DMS114 treated with DMSO at 0.1 percent for 48 hours (cell line): ENCODE measurements around the gene PKP4.

Experiments used
- DNase-seq: peaks from one replicate; lab custom pipeline; 2025; ENCODE audit not compliant: unreplicated experiment; lab: John Stamatoyannopoulos, UW

PKP4 gene

GRCh38 chr2:158715357-158715756, 258.6 kb downstream of the PKP4 start:
- DNase-seq: no peak

GRCh38 chr2:158716121-158716791, 259.5 kb downstream of the PKP4 start:
- DNase-seq: no peak

- no peak for DNase-seq
Measured at GRCh38 chr2:158716921-158717320, 260.2 kb downstream of the PKP4 start.

- no peak for DNase-seq
Measured at GRCh38 chr2:158717366-158718195, 260.8 kb downstream of the PKP4 start.

- DNase-seq: no peak
Measured at GRCh38 chr2:158718196-158718585, 261.4 kb downstream of the PKP4 start.

GRCh38 chr2:158718851-158719250, 262.1 kb downstream of the PKP4 start:
- DNase-seq: no peak

GRCh38 chr2:158719403-158719802, 262.7 kb downstream of the PKP4 start:
- DNase-seq: no peak

- no peak for DNase-seq
Measured at GRCh38 chr2:158722266-158723105, 265.7 kb downstream of the PKP4 start.

GRCh38 chr2:158723181-158723838, 266.6 kb downstream of the PKP4 start:
- DNase-seq: no peak

- no peak for DNase-seq
Measured at GRCh38 chr2:158723921-158724802, 267.4 kb downstream of the PKP4 start.

- no peak for DNase-seq
Measured at GRCh38 chr2:158724803-158725381, 268.1 kb downstream of the PKP4 start.

- no peak for DNase-seq
Measured at GRCh38 chr2:158725441-158725891, 268.7 kb downstream of the PKP4 start.

GRCh38 chr2:158726911-158727592, 270.3 kb downstream of the PKP4 start:
- no peak for DNase-seq

GRCh38 chr2:158728422-158728821, 271.7 kb downstream of the PKP4 start:
- DNase-seq: no peak

GRCh38 chr2:158729451-158729850, 272.7 kb downstream of the PKP4 start:
- no peak for DNase-seq

GRCh38 chr2:158729873-158730620, 273.3 kb downstream of the PKP4 start:
- DNase-seq: no peak

- DNase-seq: no peak
Measured at GRCh38 chr2:158730621-158731140, 273.9 kb downstream of the PKP4 start.

- no peak for DNase-seq
Measured at GRCh38 chr2:158731386-158731785, 274.6 kb downstream of the PKP4 start.
